Adipocyte (in vitro differentiated cells): ENCODE measurements around the gene NUDT1.
"Not testable (repeated sequence)": the region's sequence is repeated elsewhere in the genome, so short reads cannot be mapped to it uniquely, and the experiment has no call there.

Experiments
- DNase-seq: peaks from one replicate; pipeline ENCODE4 v3.0.0-alpha.2; 2015; ENCODE audit warnings: low read depth
- H3K27me3 ChIP-seq: replicated peaks from 2 replicates; pipeline ENCODE4 v1.7.0; 2013; ENCODE audit warnings: mild to moderate bottlenecking, low read length, moderate library complexity; ENCODE audit not compliant: control insufficient read depth, insufficient read depth
- H3K36me3 ChIP-seq: 2 replicates; pipeline ENCODE4 v1.7.0; 2013; ENCODE audit warnings: low read length, mild to moderate bottlenecking, moderate library complexity; ENCODE audit not compliant: control insufficient read depth, insufficient read depth, severe bottlenecking
- H3K4me1 ChIP-seq: 2 replicates; pipeline ENCODE4 v1.7.0; 2013; ENCODE audit warnings: mild to moderate bottlenecking, low read length, moderate library complexity; ENCODE audit not compliant: control insufficient read depth, insufficient read depth
- H3K4me3 ChIP-seq: 2 replicates; pipeline ENCODE4 v1.7.0; 2013; ENCODE audit warnings: mild to moderate bottlenecking, low read length, moderate library complexity
- H3K9ac ChIP-seq: 2 replicates; pipeline ENCODE4 v1.7.0; 2013; ENCODE audit warnings: mild to moderate bottlenecking, low read length, moderate library complexity
- H3K9me3 ChIP-seq: 2 replicates; pipeline ENCODE4 v1.7.0; 2013; ENCODE audit warnings: mild to moderate bottlenecking, low read length, moderate library complexity; ENCODE audit not compliant: control insufficient read depth

NUDT1 gene

DNA sequence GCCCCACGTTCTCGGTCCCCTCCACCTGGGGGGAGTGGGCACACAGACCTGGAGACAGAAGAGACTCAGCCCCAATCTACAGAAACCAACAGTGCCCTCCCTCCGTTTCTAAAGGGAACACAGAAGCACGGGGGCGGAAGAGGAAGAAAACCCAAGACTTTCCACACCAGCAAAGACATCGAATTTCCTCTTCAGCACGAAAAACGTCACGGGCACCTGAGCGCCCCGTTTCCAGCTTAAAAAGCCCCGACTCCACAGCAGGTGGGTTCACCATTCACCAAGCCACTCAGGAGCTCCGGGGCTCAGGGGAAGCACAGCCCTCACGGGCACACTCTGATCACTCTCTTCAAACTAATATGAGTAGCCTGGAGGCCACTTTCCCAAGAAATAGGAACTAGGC is 19.6 kb downstream of the NUDT1 start:
- no peak for DNase-seq
- peaks cover 27% of the 10 kb centered on the region for H3K36me3 ChIP-seq
- H3K9me3 ChIP-seq = no peaks in the 10 kb centered on the region
- H3K4me3 ChIP-seq = no peak overlapping the region
- H3K9ac ChIP-seq = no peak overlapping the region
- no peaks in the 10 kb centered on the region for H3K27me3 ChIP-seq
- peaks cover 6% of the 10 kb centered on the region for H3K4me1 ChIP-seq

DNA sequence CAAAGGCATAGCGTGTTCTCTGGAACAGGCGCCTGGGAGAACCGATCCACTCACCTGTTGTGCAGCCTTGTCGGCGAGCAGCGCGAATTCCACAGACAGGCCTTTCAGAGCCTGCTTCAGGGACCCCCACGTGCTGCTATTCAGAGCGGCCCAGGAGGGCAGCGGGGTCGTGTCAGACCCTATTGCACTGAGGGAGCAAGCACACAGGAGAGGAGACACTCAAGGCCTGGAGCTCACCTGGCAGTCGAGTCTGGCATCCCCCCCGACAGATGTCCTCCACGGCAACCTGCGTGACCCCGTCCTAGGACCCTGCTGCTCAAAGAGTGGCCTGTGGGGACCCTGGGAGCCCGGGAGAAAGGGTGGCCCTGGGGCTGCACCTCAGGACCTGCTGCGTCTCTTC is 21.1 kb downstream of the NUDT1 start:
- H3K36me3 ChIP-seq = peaks cover 21% of the 10 kb centered on the region
- peaks cover 9% of the 10 kb centered on the region for H3K4me1 ChIP-seq
- H3K4me3 ChIP-seq = no peak overlapping the region
- H3K27me3 ChIP-seq = no peaks in the 10 kb centered on the region
- no peak for DNase-seq
- no peak overlapping the region for H3K9ac ChIP-seq
- H3K9me3 ChIP-seq = no peaks in the 10 kb centered on the region

DNA sequence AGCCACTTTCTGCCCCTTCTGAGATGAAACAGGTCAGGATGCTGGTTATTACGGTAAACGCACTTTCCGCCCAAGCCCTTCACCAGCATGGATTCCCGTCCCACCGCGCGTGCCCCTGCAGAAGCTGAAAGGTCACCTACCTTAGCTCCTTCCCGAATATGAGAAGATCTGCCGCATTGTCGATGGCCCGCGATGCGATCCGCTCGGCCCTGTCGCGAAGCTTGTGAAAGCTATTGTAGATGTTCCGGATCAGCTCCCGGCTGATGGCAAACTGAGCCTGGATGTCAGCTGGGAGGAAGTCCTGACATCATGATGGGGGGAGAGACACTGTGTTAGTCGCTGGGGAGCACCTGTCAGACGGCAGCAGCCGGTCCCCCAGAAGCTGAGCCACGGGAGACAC is 22.1 kb downstream of the NUDT1 start:
- H3K4me3 ChIP-seq = no peak overlapping the region
- H3K9ac ChIP-seq = no peak overlapping the region
- no peaks in the 10 kb centered on the region for H3K27me3 ChIP-seq
- no peak for DNase-seq
- H3K4me1 ChIP-seq = peaks cover 9% of the 10 kb centered on the region
- no peaks in the 10 kb centered on the region for H3K9me3 ChIP-seq
- peaks cover 21% of the 10 kb centered on the region for H3K36me3 ChIP-seq

DNA sequence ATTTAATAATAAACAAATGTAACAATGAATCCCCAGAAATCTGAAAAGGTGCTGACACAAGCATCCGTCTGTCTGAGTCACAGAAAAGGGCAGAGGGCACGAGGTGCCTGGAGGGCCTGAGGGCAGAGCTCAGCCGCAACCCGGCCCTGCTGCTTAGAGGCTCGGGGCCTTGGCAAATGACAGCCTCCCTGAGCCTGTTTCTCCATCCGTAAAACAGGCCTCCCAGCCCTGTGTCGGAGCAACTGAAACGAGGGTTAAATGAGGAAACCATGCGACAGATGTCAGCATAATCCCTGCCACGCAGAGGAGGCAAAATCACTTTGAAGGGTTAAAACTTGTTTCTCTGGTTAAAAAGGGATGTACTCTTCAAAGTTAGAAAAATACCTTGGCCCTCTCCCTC is 24.9 kb downstream of the NUDT1 start:
- DNase-seq = peak; percentile 56
- H3K36me3 ChIP-seq = peaks cover 22% of the 10 kb centered on the region

DNA sequence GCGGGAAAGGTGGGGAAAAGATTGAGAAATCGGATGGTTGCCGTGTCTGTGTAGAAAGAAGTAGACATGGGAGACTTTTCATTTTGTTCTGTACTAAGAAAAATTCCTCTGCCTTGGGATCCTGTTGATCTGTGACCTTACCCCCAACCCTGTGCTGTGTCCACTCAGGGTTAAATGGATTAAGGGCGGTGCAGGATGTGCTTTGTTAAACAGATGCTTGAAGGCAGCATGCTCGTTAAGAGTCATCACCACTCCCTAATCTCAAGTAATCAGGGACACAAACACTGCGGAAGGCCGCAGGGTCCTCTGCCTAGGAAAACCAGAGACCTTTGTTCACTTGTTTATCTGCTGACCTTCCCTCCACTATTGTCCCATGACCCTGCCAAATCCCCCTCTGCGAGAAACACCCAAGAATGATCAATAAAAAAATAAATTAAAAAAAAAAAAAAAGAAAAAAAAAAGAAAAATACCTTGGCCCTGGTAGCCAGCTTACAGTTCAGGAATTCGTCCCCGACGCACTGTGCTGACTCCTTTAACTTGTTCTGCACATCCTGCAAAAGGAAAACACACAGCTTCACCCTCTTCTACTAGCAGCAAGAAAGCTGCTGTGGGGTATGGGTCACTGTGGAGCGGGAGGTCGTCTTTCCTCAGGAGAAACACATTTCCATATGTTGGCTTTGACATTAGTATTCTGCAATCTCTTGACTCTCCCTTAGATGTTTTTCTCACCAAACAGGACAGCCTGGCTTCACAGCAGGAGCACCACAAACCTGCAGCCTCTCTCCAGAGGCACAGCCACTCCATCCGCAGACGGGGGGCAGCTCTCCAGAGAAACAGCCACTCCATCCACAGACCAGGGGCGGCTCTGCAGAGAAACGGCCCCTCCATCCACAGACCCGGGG is 27.3 kb downstream of the NUDT1 start:
- H3K27me3 ChIP-seq, H3K9ac ChIP-seq, H3K9me3 ChIP-seq, H3K4me3 ChIP-seq: not testable (repeated sequence)
- peaks cover 12% of the 10 kb centered on the region for H3K4me1 ChIP-seq
- peak; percentile 16 for DNase-seq
- H3K36me3 ChIP-seq = peaks cover 14% of the 10 kb centered on the region

More for the DNA sequence above, 24.9 kb downstream of the NUDT1 start:
- H3K27me3 ChIP-seq = no peaks in the 10 kb centered on the region
- H3K4me3 ChIP-seq = no peak overlapping the region
- no peaks in the 10 kb centered on the region for H3K9me3 ChIP-seq
- peaks cover 12% of the 10 kb centered on the region for H3K4me1 ChIP-seq
- H3K9ac ChIP-seq = no peak overlapping the region

DNA sequence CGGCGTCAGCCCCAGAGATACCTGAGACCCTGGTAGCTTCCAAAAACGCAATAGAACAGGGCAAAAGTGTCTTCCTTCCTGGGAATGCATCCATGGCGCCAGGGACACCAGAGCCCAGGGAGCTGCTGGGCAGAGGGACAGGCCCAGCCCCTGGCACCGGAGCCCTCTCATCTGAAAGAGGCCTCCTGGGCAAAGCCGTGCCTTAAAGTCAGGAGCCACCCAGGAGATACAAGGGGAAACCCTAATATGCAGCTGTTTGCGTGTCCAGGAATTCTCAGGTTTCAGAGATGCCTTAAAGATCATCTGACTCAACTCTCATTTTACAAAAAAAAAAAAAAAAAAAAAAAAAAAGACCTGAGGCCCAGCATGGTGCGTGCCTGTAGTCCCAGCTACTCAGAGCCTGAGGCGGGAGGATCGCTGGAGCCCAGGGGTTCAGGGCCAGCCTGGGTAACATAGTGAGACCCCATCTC is 28.0 kb downstream of the NUDT1 start:
- peak; percentile 7 for DNase-seq

DNA sequence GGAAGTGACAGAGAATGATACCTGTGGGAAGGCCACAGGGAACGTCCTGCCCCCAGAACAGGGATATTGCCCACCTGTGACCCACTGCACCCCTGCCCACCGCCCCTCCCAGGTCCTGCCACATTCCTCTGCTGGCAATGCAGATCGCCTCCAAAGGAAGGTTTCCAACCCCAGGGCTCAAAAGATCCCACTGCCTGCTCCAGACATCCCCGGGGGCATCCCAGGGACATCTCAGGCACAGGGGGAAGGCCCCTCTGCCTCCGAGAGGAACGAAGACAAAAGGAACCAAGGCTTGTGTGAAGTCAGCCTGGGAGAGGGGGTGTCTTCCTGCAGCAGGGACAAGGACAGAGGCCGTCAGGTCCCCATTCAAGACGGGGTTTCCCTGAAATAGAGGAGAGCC is 28.5 kb downstream of the NUDT1 start:
- no peaks in the 10 kb centered on the region for H3K9me3 ChIP-seq
- peaks cover 21% of the 10 kb centered on the region for H3K36me3 ChIP-seq
- H3K4me3 ChIP-seq = no peak overlapping the region
- no peak for DNase-seq
- H3K4me1 ChIP-seq = peaks cover 12% of the 10 kb centered on the region
- H3K27me3 ChIP-seq = no peaks in the 10 kb centered on the region
- H3K9ac ChIP-seq = no peak overlapping the region

More for the DNA sequence above, 28.0 kb downstream of the NUDT1 start:
- Histone ChIP-seq H3K4me1 (peaks cover 12% of the 10 kb centered on the region), H3K4me3 (no peak overlapping the region), H3K27me3 (no peaks in the 10 kb centered on the region), H3K9ac (no peak overlapping the region), H3K9me3 (no peaks in the 10 kb centered on the region), H3K36me3 (peaks cover 20% of the 10 kb centered on the region)

DNA sequence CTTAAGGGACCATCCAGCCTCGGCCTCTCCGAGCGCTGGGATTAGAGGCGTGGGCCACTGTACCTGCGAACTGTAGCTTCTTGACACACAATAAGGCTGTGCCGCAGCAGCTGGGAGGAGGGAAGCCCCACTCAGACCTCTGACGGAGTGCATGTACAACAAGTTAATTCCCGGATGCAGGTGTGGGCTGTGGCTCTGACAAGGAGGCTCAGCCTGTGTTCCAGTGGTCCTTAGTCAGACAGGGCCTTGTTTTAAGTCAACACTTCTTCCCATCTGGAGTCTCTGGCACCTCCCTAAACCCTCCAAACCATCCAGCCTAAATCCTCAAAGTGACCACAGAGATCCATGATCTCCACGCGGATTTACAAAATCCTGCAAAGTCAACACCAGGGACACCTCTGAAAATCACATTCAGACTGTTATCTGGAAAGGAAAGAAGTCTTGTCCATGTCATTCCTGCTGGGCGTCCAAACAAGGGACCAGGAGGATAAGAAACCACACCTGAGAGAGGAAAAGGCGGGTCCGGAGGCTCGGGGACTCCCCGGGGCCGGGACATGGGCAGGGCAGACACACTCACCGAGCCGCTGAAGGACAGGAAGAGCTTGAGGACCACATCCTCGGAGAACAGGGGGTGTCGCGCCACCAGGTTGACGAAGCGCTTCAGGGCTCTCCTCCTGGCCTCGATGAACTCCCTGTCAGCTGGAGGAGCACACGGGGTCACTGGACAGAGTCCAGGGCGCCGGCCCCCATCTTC is 29.4 kb downstream of the NUDT1 start:
- no peak for DNase-seq
- peaks cover 21% of the 10 kb centered on the region for H3K36me3 ChIP-seq

DNA sequence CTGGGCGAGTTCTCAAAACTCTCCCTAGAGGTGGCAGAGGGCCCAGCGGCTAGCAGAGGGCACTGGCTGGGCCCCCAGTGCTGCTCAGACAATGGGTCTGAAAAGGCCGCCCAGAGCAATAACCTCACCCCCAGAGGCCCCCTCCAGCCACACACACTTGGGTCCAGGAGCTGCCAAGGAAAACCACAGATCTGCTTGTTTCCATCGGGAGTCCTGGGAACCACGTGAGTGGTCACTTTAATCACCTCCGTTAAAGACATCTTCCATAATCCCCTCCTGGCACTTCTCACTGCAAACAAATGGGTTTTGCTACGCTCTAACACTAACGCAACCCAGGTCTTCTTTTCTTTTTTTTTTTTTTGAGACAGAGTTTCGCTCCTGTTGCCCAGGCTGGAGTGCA is 30.0 kb downstream of the NUDT1 start:
- Histone ChIP-seq H3K4me1 (peaks cover 3% of the 10 kb centered on the region), H3K4me3 (no peak overlapping the region), H3K36me3 (peaks cover 21% of the 10 kb centered on the region), H3K9me3 (no peaks in the 10 kb centered on the region), H3K9ac (no peak overlapping the region), H3K27me3 (no peaks in the 10 kb centered on the region)
- DNase-seq = no peak

More for the DNA sequence above, 29.4 kb downstream of the NUDT1 start:
- Histone ChIP-seq H3K4me3 (no peak overlapping the region), H3K9me3 (no peaks in the 10 kb centered on the region), H3K9ac (no peak overlapping the region), H3K4me1 (peaks cover 7% of the 10 kb centered on the region), H3K27me3 (no peaks in the 10 kb centered on the region)

DNA sequence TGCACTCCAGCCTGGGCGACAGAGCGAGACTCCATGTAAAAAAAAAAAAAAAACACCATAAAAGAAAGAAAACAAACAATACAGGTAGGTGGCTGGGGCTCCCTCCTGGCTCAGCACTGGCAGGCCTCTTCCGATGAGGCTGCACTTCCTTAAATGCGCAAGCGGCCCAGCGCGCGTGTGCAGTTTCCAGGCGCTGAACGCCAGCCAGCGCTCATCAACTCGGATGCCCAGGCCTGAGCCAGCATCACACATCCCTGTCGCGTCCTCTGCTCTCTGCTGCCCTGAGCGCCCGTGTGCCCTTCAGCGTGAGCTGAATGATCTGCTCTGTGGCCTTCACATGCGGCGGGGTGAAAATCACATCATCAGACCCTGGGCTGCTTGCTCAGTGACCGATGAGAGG is 31.8 kb downstream of the NUDT1 start:
- peaks cover 21% of the 10 kb centered on the region for H3K36me3 ChIP-seq

DNA sequence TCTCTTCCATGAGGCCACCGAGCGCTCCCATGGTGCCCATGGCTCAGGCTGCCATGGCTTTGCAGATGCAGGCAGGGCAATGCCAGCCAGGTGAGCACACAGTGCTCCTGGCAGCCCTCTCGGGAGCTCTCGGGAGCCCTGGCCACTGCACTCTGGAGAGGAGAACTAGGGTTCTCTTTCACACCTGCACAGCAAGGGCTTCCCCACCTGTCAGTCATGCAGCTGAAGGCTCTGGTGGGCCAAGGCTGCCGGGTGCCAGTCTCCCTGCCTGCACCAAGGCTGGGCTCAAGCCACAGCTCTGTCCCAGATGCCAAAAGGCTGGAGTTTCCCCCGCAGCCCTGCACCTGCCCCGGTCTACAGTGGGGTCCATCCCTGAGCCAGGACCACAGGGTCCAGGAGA is 32.6 kb downstream of the NUDT1 start:
- Histone ChIP-seq H3K36me3 (peaks cover 21% of the 10 kb centered on the region), H3K27me3 (no peaks in the 10 kb centered on the region), H3K4me3 (no peak overlapping the region), H3K9ac (no peak overlapping the region), H3K4me1 (peaks cover 3% of the 10 kb centered on the region), H3K9me3 (no peaks in the 10 kb centered on the region)
- DNase-seq = no peak

More for the DNA sequence above, 31.8 kb downstream of the NUDT1 start:
- no peaks in the 10 kb centered on the region for H3K9me3 ChIP-seq
- no peak for DNase-seq
- H3K4me3 ChIP-seq = no peak overlapping the region
- no peak overlapping the region for H3K9ac ChIP-seq
- peaks cover 3% of the 10 kb centered on the region for H3K4me1 ChIP-seq
- no peaks in the 10 kb centered on the region for H3K27me3 ChIP-seq
